GM19438 (cell line): ENCODE data around the gene SPATA17.

Source experiments
- ATAC-seq: cut with Tn5 transposase; IDR thresholded peaks from one replicate; pipeline ENCODE4 v1.9.1; 2021; ENCODE audit warnings: low read depth; ENCODE audit not compliant: unreplicated experiment

The SPATA17 gene

DNA sequence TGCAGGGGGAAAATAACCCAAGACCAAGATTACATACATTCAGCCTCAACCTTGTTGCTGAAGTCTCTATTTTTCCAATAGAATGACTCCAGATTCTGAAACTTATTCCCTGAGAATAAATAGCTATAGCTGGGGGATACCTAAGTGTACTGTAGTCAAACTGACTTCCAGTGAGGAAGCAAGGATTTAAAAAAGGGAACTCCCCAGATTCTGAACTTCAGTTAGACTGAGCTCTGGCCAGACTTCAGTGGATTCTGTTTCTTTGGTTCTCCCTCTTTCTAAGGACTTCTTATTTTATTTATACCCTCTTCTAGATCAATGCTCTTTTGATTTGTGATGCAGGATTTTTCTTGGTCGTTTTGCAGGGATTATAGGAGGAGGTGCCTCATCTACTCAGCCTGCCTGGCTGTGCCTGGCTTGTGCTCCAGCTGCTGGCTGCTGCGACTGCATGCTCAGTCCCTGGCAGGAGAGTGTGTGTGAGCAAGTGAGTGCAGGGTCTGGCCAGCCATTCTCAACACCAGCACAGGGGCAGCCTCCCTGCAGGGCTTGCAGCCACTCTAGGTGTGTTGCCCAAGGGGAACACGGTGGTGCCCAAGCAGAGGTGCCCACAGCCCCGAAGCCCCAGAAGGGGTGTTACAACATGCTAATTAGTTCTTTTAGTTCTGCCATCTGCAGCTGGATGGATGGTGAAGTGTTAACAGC, 43.0 kb downstream of the SPATA17 start:
- ATAC-seq = no peak

DNA sequence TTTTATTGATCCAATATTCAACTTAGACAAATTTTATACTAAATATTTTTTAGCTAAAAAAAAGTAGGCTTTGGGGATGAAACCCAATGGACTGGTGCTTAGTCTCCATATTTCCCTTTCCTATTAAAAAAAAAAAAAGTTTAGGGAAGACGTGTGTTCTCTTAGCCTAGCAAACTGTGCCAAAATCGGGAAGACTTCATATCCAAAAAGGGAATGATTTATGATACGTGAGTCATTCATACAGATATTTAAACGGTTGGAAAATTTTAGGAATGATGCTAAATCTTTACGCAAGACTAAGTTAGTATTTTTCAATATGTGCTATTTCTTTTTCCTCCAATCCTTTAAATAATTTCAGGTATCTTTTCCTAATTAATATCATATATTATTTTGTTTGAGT, 50.7 kb downstream of the SPATA17 start:
- no peak for ATAC-seq

DNA sequence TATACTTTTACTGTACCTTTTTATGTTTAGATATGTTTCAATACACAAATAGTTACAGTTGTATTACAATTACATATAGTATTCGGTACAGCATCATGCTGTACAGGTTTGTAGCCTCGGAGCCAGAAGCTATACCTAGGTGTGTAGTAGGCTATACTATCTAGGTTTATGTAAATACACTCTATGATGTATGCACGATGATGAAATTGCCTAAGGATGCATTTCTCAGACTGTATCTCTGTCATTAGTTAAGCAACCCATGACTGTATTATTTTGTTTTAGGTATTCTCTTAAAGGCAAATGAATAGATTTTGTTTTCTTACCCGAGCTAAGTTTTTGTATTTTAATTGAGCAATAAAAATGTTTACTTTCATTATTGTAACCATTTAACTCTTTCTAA, 56.4 kb downstream of the SPATA17 start:
- no peak for ATAC-seq

- peak; percentile 65 for ATAC-seq
Measured at GRCh38 chr1:217696140-217696539, 65.0 kb downstream of the SPATA17 start.

- no peak for ATAC-seq
Measured at GRCh38 chr1:217703326-217703725, 72.2 kb downstream of the SPATA17 start.

- no peak for ATAC-seq
Measured at GRCh38 chr1:217712925-217713597, 81.9 kb downstream of the SPATA17 start.

DNA sequence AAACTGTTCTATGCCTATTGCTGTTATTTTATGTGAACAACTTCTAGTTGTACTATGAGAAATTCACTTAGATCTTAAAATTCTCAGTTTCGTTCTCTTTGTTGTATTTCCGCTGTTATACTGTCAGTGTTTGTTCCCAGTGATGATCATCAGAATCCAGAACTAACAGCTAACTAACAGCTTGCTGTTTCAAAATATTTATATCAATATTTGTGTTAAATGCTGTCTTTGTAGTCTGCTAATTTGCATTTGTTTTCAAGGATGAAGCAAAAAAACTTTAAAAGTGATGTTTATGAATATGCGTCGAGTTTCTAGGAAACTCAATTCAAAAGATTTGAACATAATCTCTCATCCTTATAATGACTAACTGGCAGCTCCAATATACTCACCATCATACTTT, 84.5 kb downstream of the SPATA17 start:
- no peak for ATAC-seq

GRCh38 chr1:217717959-217718358, 86.8 kb downstream of the SPATA17 start:
- ATAC-seq = no peak

DNA sequence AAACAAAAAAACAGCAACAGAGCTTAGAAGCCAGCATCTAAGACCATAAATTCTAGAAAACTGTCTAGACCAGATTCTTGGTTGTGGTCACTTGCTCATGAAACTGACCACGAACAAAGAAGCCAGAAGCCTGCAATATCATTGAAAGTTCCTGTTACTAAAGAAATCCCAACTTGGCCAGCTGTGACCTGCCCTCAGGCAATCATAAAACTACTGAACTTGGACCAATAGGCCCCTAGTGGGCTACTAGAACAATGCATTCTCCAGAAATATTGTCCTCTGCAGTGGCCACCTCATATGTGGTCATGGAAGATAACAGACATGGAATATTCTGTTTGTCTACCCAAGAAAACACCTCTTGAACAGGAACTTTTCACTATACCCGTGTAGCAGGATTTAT, 87.7 kb downstream of the SPATA17 start:
- no peak for ATAC-seq

DNA sequence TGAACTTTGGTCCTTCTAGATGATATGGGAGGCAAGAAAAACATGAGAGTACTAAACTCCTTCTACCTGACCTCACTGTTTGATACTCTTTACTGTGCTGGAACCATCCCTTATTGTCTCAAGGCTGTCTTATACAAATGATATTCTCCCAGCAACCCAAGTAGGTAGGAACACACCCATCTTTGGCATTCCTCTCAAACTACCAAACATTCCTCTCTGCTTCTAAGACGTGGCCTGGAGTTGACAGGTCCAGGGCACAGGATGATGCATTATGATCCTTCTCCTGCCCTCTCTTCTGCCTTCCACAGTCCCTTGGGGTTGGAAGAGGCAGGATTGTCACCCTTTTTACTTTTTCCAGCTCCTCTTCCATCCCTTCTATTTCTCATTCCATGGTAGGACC, 90.5 kb downstream of the SPATA17 start:
- no peak for ATAC-seq

DNA sequence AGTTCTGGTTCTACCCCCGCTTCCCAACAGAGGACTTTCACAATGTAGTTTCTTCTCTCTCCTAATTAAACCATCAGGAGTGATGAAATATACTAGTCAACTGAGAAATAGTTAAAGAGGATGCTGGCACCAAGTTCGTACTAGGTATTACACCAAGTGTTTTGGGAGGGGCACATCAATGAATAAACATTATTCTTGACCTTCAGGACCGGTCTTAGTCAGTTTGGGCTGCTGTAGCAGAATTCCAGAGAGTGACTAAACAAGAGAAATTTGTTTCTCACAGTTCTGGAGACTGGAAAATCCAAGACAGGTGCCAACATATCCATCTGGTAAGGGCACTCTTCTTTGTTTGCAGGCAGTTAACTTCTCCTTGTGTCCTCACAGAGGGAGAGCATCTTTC, 103.8 kb downstream of the SPATA17 start:
- no peak for ATAC-seq

DNA sequence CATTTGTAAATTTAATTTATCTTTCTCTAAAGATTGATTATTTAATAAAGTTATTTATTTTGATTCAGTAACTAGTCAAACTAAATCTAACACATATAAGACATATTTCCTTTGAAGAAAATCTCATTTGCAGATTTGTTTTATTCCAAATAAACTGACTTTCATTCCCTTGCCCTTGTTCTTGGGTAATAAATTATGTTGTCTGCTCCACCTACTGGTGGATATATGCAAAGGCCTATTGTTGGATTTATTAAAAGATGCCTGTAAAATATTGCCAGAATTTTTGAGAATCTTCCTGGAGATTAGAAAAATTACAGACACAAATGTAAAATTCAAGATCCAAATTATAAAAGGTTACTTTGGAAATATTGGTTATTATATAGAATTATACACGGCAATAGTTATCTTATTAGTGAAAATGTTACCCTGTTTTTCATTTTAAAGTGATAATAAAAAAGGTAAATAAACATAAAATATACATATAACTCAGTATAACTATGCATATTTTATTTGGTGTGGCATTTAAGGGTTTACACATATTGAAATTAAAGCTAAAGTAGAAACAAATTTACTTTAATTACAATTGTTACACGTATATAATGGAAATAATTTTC, 116.1 kb downstream of the SPATA17 start:
- ATAC-seq = no peak

DNA sequence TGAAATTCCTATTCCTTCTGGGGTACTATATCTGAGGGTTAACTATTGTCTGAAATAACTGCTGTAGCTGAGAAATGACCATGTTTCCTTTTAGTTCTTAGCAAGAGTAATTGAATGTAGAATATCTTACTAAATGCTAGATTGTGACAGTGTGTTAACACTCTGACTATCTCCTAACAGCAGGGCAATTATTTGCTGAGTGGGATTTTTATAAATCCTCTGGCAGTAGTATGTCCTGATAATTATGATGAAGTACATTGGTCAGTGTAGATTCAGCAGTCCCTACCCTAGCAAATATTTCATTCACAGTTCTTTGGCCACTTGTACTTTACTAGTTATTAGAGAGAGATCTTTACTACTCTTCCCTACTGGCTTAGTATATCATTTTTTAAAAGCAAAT, 138.6 kb downstream of the SPATA17 start:
- no peak for ATAC-seq

DNA sequence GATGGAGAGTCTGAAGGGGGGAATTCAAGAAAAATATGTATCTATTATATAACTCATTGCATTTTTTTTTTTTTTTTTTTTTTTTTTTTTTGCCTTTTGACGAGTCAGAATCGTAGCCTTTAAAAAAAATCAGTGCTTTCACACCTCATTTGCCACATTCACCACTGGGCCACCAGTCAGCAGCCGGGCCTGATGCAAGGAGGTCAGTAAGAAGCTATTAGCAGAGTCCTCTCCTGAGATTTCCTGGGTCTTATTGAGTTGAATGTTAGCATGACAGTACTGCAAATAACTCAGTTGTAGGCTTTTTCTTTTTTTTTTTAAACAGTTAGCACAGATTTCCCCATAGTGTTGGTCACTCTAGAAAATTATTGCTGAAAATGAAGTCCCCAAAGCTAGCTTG, 139.8 kb downstream of the SPATA17 start:
- ATAC-seq = no peak

DNA sequence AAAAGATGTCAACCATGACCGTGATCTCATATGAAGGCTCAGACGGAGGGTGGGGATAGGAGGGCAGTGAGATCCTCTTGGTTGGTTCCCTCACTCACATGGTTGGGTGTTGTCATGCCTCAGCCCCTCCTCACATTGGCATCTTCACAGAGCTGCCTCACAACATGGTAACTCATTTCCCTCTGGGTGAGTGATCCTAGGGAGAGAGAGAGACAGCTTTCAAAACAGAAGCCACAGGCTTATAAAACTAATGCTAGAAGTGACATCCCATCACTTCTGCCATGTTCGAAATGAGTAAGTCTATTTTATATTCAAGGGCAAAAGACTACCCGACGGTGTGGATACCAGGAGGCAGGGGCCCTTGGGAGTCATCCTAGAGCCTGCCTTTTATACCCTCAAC, 145.5 kb downstream of the SPATA17 start:
- no peak for ATAC-seq

DNA sequence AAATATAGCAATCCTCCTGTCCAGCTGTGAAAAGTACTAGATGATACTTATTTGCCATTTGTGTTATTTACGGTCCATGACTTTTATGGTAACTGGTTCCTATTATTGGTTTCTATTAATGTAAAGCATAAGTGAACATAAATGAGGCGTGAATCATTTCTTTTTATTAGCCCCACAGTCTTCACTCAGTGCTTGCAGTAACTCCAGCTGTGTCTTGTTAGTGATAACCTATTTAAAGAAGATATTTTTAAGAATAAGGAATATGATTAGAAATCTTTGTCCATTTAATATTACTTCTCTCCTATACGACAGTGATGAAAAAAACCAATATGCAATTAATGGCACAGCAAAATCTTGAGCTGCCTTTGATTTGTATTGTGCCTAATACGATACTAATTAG, 149.9 kb downstream of the SPATA17 start:
- no peak for ATAC-seq

DNA sequence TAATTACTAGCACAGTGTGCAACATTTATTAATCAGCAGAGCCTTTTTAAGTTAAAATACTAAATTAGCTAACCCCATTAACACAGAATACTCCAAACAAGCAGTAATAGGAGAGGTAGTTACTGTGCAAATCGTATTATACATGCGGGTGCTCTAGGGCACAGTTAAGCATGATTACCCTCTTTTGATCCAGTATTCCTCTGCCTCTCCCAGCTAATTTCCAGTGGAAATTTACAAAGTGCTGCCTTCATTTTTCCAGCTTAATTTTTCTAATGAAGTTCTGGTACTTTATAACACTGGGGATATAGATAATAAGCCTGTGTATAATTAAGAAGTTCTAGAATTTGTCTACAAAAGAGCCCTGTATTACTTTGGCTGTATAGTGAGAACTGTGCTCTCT, 159.9 kb downstream of the SPATA17 start:
- ATAC-seq = no peak

DNA sequence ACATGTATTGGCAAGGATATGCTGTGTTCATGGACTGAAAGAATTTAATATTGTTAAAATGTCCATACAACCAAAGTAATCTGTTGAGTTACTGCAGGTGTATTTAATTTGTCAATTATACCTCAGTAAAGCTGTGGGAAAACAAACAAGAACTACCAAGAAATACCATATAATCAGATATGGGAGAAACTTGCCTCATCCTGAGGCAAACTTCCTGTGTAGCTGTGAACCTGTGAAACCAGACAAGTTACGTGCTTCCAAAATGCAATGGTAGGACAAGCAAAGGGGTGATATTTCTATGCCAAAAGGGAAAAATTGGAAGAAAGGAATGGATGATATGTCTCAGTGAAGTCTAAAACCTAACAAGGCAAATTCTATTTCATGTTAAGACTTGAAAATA, 174.6 kb downstream of the SPATA17 start:
- ATAC-seq = no peak

DNA sequence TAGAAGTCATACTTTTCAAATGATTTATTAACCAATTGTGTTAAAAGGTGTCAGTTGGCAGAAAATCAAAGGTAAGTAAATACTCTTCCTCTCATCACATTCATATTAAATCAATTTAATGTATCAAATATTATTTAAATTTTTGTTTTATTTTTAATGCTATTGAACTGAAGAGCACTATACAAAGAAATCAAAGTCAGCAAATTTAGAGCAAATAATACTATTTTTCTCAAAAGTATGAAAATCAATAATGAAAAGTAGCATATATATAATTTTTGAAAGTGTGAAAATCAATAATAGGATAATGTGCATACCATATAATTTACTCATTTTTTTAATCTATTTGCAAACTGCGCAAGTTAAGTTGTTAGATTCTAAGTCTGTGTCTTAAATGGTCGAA, 181.0 kb downstream of the SPATA17 start:
- no peak for ATAC-seq

DNA sequence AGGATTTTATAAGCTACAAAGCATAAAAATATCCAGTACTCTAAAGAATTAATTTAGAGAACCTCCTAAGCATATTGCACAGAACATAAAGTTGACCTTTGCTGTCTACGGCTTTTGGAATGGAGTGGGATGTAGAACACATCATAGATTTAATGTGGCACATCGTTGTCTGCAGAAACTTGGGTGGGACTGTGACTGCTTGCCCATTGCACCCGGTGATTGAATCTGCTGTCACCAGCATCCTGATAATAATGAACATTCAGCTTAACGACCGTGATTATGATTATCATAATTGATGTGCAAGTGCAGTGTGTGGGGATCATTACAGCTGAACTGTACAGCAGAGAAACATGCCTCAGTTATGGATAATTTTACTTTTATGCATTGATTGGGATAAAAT, 181.9 kb downstream of the SPATA17 start:
- ATAC-seq = no peak

- ATAC-seq = no peak
Measured at GRCh38 chr1:217837691-217838090, 206.5 kb downstream of the SPATA17 start.

DNA sequence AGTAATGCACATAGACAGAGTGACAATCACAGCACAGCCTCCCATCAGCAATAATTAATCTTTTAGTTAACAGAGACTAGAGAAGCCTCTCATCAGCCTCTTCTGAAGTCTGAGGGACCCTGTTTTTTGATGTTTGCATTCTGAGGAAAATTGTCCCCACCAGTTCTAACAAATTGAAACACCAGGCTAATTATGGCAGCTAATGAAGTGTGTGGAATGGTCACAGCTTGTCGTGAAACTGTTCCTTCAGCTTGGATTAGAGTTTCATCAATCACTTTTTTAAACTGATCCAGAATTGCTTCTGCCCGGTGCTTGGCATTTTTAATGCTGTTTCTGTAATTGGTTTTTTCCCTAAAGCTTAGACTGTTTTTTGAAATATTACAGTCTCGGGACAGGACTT, 208.0 kb downstream of the SPATA17 start:
- no peak for ATAC-seq
